Epithelial cell of proximal tubule (primary cell): Measurements from ENCODE around the gene ASB13. TPM values are rescaled to one million over a fixed set of nuclear protein-coding genes. Genes with fewer than 3 reads are reported as not detected.

ENCODE experiments used
- DNase-seq: peaks from one replicate; pipeline ENCODE4 v3.0.0-alpha.2; 2011; ENCODE audit warnings: low read depth
- H3K4me3 ChIP-seq: 2 replicates; pipeline ENCODE4 v1.5.1; 2011; ENCODE audit warnings: low read depth, mild to moderate bottlenecking, low read length
- CTCF ChIP-seq: conservative IDR thresholded peaks from 2 replicates; pipeline ENCODE4 v1.5.1; 2012; ENCODE audit warnings: low read depth, mild to moderate bottlenecking, low read length
- total RNA-seq: library from RNA; depleted of rRNA; stranded (reverse); fragments of >200 nt; gene quantifications from 2 replicates; pipeline ENCODE4 v1.2.3, GENCODE V29; 2015

The ASB13 gene
- total RNA-seq, 1 donor from 2014 or later = 12.8 TPM

- peak; percentile 3 for TF ChIP-seq CTCF
- DNase-seq = no peak
- no peak overlapping the region for H3K4me3 ChIP-seq
These were observed 2.5 kb downstream of the ASB13 start for GRCh38 chr10:5663692-5664427.

- DNase-seq = no peak
These were observed 3.5 kb downstream of the ASB13 start for GRCh38 chr10:5662708-5663579.

GRCh38 chr10:5661043-5661442 lies 5.4 kb downstream of the ASB13 start:
- no peak for DNase-seq
- H3K4me3 ChIP-seq = no peak overlapping the region
- TF ChIP-seq CTCF = no peak

More at GRCh38 chr10:5662708-5663579, 3.5 kb downstream of the ASB13 start:
- no peak overlapping the region for H3K4me3 ChIP-seq
- TF ChIP-seq CTCF = no peak

- no peak for TF ChIP-seq CTCF
- DNase-seq = peak; percentile 70
- no peak overlapping the region for H3K4me3 ChIP-seq
These were observed 6.5 kb downstream of the ASB13 start for GRCh38 chr10:5659702-5660528.

- no peak for DNase-seq
- no peak for TF ChIP-seq CTCF
These were observed 7.3 kb downstream of the ASB13 start for GRCh38 chr10:5658871-5659618.

More at GRCh38 chr10:5658871-5659618, 7.3 kb downstream of the ASB13 start:
- H3K4me3 ChIP-seq = no peak overlapping the region
